ENCODE data around the gene PHLDB1. TPM values are rescaled to one million over a fixed set of nuclear protein-coding genes. Genes with fewer than 3 reads are reported as not detected.

The PHLDB1 gene
- polyA plus RNA-seq, 2 of the 4 experiments (the other 2 are of a cell fraction) = 5.9 to 20.0 TPM

- FAIRE-seq (no peak), DNase-seq (ENCODE audit: low read depth in 1 of 2, low spot score in 1 of 2) (no peak), ATAC-seq (peak in 1 of 2 experiments; percentile 13; a peak in 3 of 6 replicates)
- TF ChIP-seq EHF (CRISPR knock-in tag; IDR thresholded peaks at IDR 0.05) = no peak
- TF ChIP-seq HOXB13 (CRISPR knock-in tag; IDR thresholded peaks at IDR 0.05; ENCODE audit: low read depth) = no peak
- no peak for TF ChIP-seq CHD2 (IDR thresholded peaks at IDR 0.05; ENCODE audit: low read length, partially characterized antibody)
- TF ChIP-seq BHLHE40 (IDR thresholded peaks at IDR 0.05; ENCODE audit: low read depth, low read length) = no peak
- no peak for TF ChIP-seq HOXA7 (CRISPR knock-in tag; IDR thresholded peaks at IDR 0.05)
- no peak for TF ChIP-seq RAD21 (conservative IDR thresholded peaks at IDR 0.05 in 1 of 2, IDR thresholded peaks at IDR 0.05 in 1 of 2)
- TF ChIP-seq RARB (CRISPR knock-in tag; IDR thresholded peaks at IDR 0.05) = no peak
- TF ChIP-seq CBX8 (IDR thresholded peaks at IDR 0.05) = no peak
- TF ChIP-seq TFCP2L1 (CRISPR knock-in tag; IDR thresholded peaks at IDR 0.05) = no peak
- TF ChIP-seq CTCF (IDR thresholded peaks at IDR 0.05) = no peak
- TF ChIP-seq RCOR1 (IDR thresholded peaks at IDR 0.05; ENCODE audit: low read depth, low read length) = no peak
- TF ChIP-seq RNF2 (IDR thresholded peaks at IDR 0.05; ENCODE audit: borderline replicate concordance, low read depth) = no peak
- no peak for TF ChIP-seq POLR2A (IDR thresholded peaks at IDR 0.05; ENCODE audit: low read length)
- no peak for TF ChIP-seq POLR2AphosphoS2 (conservative IDR thresholded peaks at IDR 0.05; ENCODE audit: low read length)
- TF ChIP-seq, protein P1, sequence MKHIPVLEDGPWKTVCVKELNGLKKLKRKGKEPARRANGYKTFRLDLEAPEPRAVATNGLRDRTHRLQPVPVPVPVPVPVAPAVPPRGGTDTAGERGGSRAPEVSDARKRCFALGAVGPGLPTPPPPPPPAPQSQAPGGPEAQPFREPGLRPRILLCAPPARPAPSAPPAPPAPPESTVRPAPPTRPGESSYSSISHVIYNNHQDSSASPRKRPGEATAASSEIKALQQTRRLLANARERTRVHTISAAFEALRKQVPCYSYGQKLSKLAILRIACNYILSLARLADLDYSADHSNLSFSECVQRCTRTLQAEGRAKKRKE (CRISPR knock-in tag; IDR thresholded peaks at IDR 0.05; ENCODE audit: low read depth) = no peak
- TF ChIP-seq, protein P2, sequence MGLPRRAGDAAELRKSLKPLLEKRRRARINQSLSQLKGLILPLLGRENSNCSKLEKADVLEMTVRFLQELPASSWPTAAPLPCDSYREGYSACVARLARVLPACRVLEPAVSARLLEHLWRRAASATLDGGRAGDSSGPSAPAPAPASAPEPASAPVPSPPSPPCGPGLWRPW (IDR thresholded peaks at IDR 0.05) = no peak
- no peak for TF ChIP-seq SREBF2 (IDR thresholded peaks at IDR 0.05)
- TF ChIP-seq RFX5 (IDR thresholded peaks at IDR 0.05) = no peak
- TF ChIP-seq CHD4 (IDR thresholded peaks at IDR 0.05; ENCODE audit: borderline replicate concordance) = no peak
- TF ChIP-seq CEBPB (IDR thresholded peaks at IDR 0.05) = no peak
- Histone ChIP-seq H3K4me1 (peaks cover 79% of the 10 kb centered on the region), H3K27ac (peak overlapping the region; percentile 76 to 92), H3K4me2 (peak overlapping the region; percentile 30), H3K4me3 (no peak overlapping the region), H3K9me3 (no peaks in the 10 kb centered on the region)
- ChIA-PET CTCF (interaction anchor here (1.4 to 20.3 kb wide), 4 partner anchors 12 to 71 kb away, joined by 4 to 224 read pairs (median 7); partner anchors contain the start of gene PHLDB1), POLR2A (interaction anchor here (1.5 kb wide), 1 partner anchor 10 kb away, joined by 6 read pairs; no protein-coding TSS in a partner anchor)
- 71% methylated on average over 4 of the region's 4 CpGs for WGBS (ENCODE audit: missing lambda C conversion rate)
Measured at GRCh38 chr11:118618991-118619375, 11.6 kb downstream of the PHLDB1 start.

GRCh38 chr11:118619444-118620197, 12.2 kb downstream of the PHLDB1 start:
- 48% methylated on average over 6 of the region's 6 CpGs for WGBS (ENCODE audit: missing lambda C conversion rate)
- DNase-seq (ENCODE audit: low read depth in 1 of 2, low spot score in 1 of 2) (peak in 1 of 2 experiments; percentile 53), FAIRE-seq (no peak), ATAC-seq (peak; percentile 37 to 64; a peak in 5 of 6 replicates)
- H3K9me3 ChIP-seq = no peaks in the 10 kb centered on the region
- H3K4me3 ChIP-seq = no peak overlapping the region
- ChIA-PET POLR2A (interaction anchor here (1.5 kb wide), 1 partner anchor 11 kb away, joined by 6 read pairs; no protein-coding TSS in a partner anchor), CTCF (interaction anchor here (1.7 to 20.3 kb wide), 3 partner anchors 12 to 25 kb away, joined by 6 to 224 read pairs (median 8); partner anchors contain the start of gene PHLDB1)
- H3K27ac ChIP-seq = peak overlapping the region; percentile 76 to 92
- H3K4me1 ChIP-seq = peaks cover 81% of the 10 kb centered on the region
- TF ChIP-seq HOXB13 (CRISPR knock-in tag; IDR thresholded peaks at IDR 0.05; ENCODE audit: low read depth) = no peak
- no peak for TF ChIP-seq E2F6 (IDR thresholded peaks at IDR 0.05; ENCODE audit: borderline replicate concordance, low read depth)
- no peak for TF ChIP-seq GATA3 (IDR thresholded peaks at IDR 0.05; ENCODE audit: borderline replicate concordance)
- no peak for TF ChIP-seq HDAC2 (IDR thresholded peaks at IDR 0.05)
- TF ChIP-seq NPAS2 (CRISPR knock-in tag; IDR thresholded peaks at IDR 0.05; ENCODE audit: borderline replicate concordance) = no peak
- TF ChIP-seq KDM1A (IDR thresholded peaks at IDR 0.05; ENCODE audit: low read depth) = no peak
- TF ChIP-seq SMC3 (IDR thresholded peaks at IDR 0.05) = no peak
- no peak for TF ChIP-seq MYC (IDR thresholded peaks at IDR 0.05; ENCODE audit: borderline replicate concordance, low read length)
- no peak for TF ChIP-seq ZC3H11A (IDR thresholded peaks at IDR 0.05)
- no peak for TF ChIP-seq CBX8 (IDR thresholded peaks at IDR 0.05)
- TF ChIP-seq HOXA7 (CRISPR knock-in tag; IDR thresholded peaks at IDR 0.05) = no peak
- TF ChIP-seq, protein P1 (CRISPR knock-in tag; IDR thresholded peaks at IDR 0.05; ENCODE audit: low read depth) = no peak
- TF ChIP-seq RAD21 (conservative IDR thresholded peaks at IDR 0.05 in 1 of 2, IDR thresholded peaks at IDR 0.05 in 1 of 2) = no peak
- no peak for TF ChIP-seq NR3C1 (IDR thresholded peaks at IDR 0.05)
- peak overlapping the region; percentile 30 for H3K4me2 ChIP-seq
